Measurements from ENCODE around the gene GPR35.
A peak's percentile ranks its signal among the peaks of the same experiment; 100 is the strongest.

GPR35 gene

GRCh38 chr2:240624950-240625621 lies at the start of gene GPR35:
TSS of gene GPR35 (plus strand) at chr2:240625480. CDS start at chr2:240629953, 4,473 bp downstream.
- H3K4me3 ChIP-seq (ENCODE audit: low read length), result no peak within 1 kb of the TSS
- peak; percentile 69 for DNase-seq (ENCODE audit: low read depth)
- peaks cover 27% of the 10 kb centered on the region for H3K27me3 ChIP-seq (replicated peaks; ENCODE audit: control insufficient read depth, insufficient read depth, low read length)
- H3K4me1 ChIP-seq (ENCODE audit: control insufficient read depth, insufficient read depth, low read length), result no peaks in the 10 kb centered on the region
- H3K9ac ChIP-seq (ENCODE audit: low read length), result no peak within 1 kb of the TSS
- no peaks in the 10 kb centered on the region for H3K36me3 ChIP-seq (ENCODE audit: control insufficient read depth, insufficient read depth, low read length, severe bottlenecking)
- no peaks in the 10 kb centered on the region for H3K9me3 ChIP-seq (ENCODE audit: control insufficient read depth, low read length)

GRCh38 chr2:240576036-240576435 lies 49.2 kb upstream of the GPR35 start:
- H3K36me3 ChIP-seq (ENCODE audit: control insufficient read depth, insufficient read depth, low read length, severe bottlenecking), result peaks cover 36% of the 10 kb centered on the region
- H3K4me1 ChIP-seq (ENCODE audit: control insufficient read depth, insufficient read depth, low read length), result peaks cover 31% of the 10 kb centered on the region
- no peaks in the 10 kb centered on the region for H3K9me3 ChIP-seq (ENCODE audit: control insufficient read depth, low read length)
- H3K9ac ChIP-seq (ENCODE audit: low read length), result no peak overlapping the region
- no peaks in the 10 kb centered on the region for H3K27me3 ChIP-seq (replicated peaks; ENCODE audit: control insufficient read depth, insufficient read depth, low read length)
- DNase-seq (ENCODE audit: low read depth), result no peak
- H3K4me3 ChIP-seq (ENCODE audit: low read length), result no peak overlapping the region

GRCh38 chr2:240576436-240577205 lies 48.7 kb upstream of the GPR35 start:
- H3K4me1 ChIP-seq (ENCODE audit: control insufficient read depth, insufficient read depth, low read length), result peaks cover 31% of the 10 kb centered on the region
- DNase-seq (ENCODE audit: low read depth), result no peak
- H3K36me3 ChIP-seq (ENCODE audit: control insufficient read depth, insufficient read depth, low read length, severe bottlenecking), result peaks cover 39% of the 10 kb centered on the region
- no peaks in the 10 kb centered on the region for H3K9me3 ChIP-seq (ENCODE audit: control insufficient read depth, low read length)
- H3K9ac ChIP-seq (ENCODE audit: low read length), result no peak overlapping the region
- H3K27me3 ChIP-seq (replicated peaks; ENCODE audit: control insufficient read depth, insufficient read depth, low read length), result no peaks in the 10 kb centered on the region
- H3K4me3 ChIP-seq (ENCODE audit: low read length), result no peak overlapping the region

GRCh38 chr2:240577281-240578109 lies 47.8 kb upstream of the GPR35 start:
- Histone ChIP-seq H3K9me3 (ENCODE audit: control insufficient read depth, low read length) (no peaks in the 10 kb centered on the region), H3K36me3 (ENCODE audit: control insufficient read depth, insufficient read depth, low read length, severe bottlenecking) (peaks cover 39% of the 10 kb centered on the region), H3K4me3 (ENCODE audit: low read length) (no peak overlapping the region), H3K27me3 (replicated peaks; ENCODE audit: control insufficient read depth, insufficient read depth, low read length) (no peaks in the 10 kb centered on the region), H3K9ac (ENCODE audit: low read length) (peak overlapping the region; percentile 46), H3K4me1 (ENCODE audit: control insufficient read depth, insufficient read depth, low read length) (peaks cover 31% of the 10 kb centered on the region)
- DNase-seq (ENCODE audit: low read depth), result no peak

GRCh38 chr2:240578110-240578450 lies 47.2 kb upstream of the GPR35 start:
- H3K9ac ChIP-seq (ENCODE audit: low read length), result peak overlapping the region; percentile 46
- DNase-seq (ENCODE audit: low read depth), result no peak
- H3K9me3 ChIP-seq (ENCODE audit: control insufficient read depth, low read length), result no peaks in the 10 kb centered on the region
- H3K4me3 ChIP-seq (ENCODE audit: low read length), result no peak overlapping the region
- peaks cover 39% of the 10 kb centered on the region for H3K36me3 ChIP-seq (ENCODE audit: control insufficient read depth, insufficient read depth, low read length, severe bottlenecking)
- H3K27me3 ChIP-seq (replicated peaks; ENCODE audit: control insufficient read depth, insufficient read depth, low read length), result no peaks in the 10 kb centered on the region
- H3K4me1 ChIP-seq (ENCODE audit: control insufficient read depth, insufficient read depth, low read length), result peaks cover 31% of the 10 kb centered on the region

GRCh38 chr2:240578488-240578887 lies 46.8 kb upstream of the GPR35 start:
- H3K27me3 ChIP-seq (replicated peaks; ENCODE audit: control insufficient read depth, insufficient read depth, low read length), result no peaks in the 10 kb centered on the region
- DNase-seq (ENCODE audit: low read depth), result no peak

GRCh38 chr2:240579071-240579762 lies 46.1 kb upstream of the GPR35 start:
- H3K9ac ChIP-seq (ENCODE audit: low read length), result peak overlapping the region; percentile 75
- peaks cover 31% of the 10 kb centered on the region for H3K4me1 ChIP-seq (ENCODE audit: control insufficient read depth, insufficient read depth, low read length)

More at GRCh38 chr2:240578488-240578887, 46.8 kb upstream of the GPR35 start:
- no peak overlapping the region for H3K4me3 ChIP-seq (ENCODE audit: low read length)
- H3K9me3 ChIP-seq (ENCODE audit: control insufficient read depth, low read length), result no peaks in the 10 kb centered on the region
- peaks cover 31% of the 10 kb centered on the region for H3K4me1 ChIP-seq (ENCODE audit: control insufficient read depth, insufficient read depth, low read length)
- peak overlapping the region; percentile 46 for H3K9ac ChIP-seq (ENCODE audit: low read length)
- H3K36me3 ChIP-seq (ENCODE audit: control insufficient read depth, insufficient read depth, low read length, severe bottlenecking), result peaks cover 39% of the 10 kb centered on the region

GRCh38 chr2:240579771-240580614 lies 45.3 kb upstream of the GPR35 start:
- H3K27me3 ChIP-seq (replicated peaks; ENCODE audit: control insufficient read depth, insufficient read depth, low read length), result no peaks in the 10 kb centered on the region
- no peaks in the 10 kb centered on the region for H3K9me3 ChIP-seq (ENCODE audit: control insufficient read depth, low read length)
- peak overlapping the region; percentile 65 for H3K4me3 ChIP-seq (ENCODE audit: low read length)
- H3K36me3 ChIP-seq (ENCODE audit: control insufficient read depth, insufficient read depth, low read length, severe bottlenecking), result peaks cover 33% of the 10 kb centered on the region
- no peak for DNase-seq (ENCODE audit: low read depth)
- H3K9ac ChIP-seq (ENCODE audit: low read length), result peak overlapping the region; percentile 75
- peaks cover 37% of the 10 kb centered on the region for H3K4me1 ChIP-seq (ENCODE audit: control insufficient read depth, insufficient read depth, low read length)

More at GRCh38 chr2:240579071-240579762, 46.1 kb upstream of the GPR35 start:
- Histone ChIP-seq H3K27me3 (replicated peaks; ENCODE audit: control insufficient read depth, insufficient read depth, low read length) (no peaks in the 10 kb centered on the region), H3K4me3 (ENCODE audit: low read length) (no peak overlapping the region), H3K36me3 (ENCODE audit: control insufficient read depth, insufficient read depth, low read length, severe bottlenecking) (peaks cover 39% of the 10 kb centered on the region), H3K9me3 (ENCODE audit: control insufficient read depth, low read length) (no peaks in the 10 kb centered on the region)
- no peak for DNase-seq (ENCODE audit: low read depth)

- Histone ChIP-seq H3K36me3 (ENCODE audit: control insufficient read depth, insufficient read depth, low read length, severe bottlenecking) (peaks cover 23% of the 10 kb centered on the region), H3K9ac (ENCODE audit: low read length) (no peak overlapping the region), H3K4me1 (ENCODE audit: control insufficient read depth, insufficient read depth, low read length) (peaks cover 45% of the 10 kb centered on the region), H3K4me3 (ENCODE audit: low read length) (no peak overlapping the region), H3K9me3 (ENCODE audit: control insufficient read depth, low read length) (no peaks in the 10 kb centered on the region), H3K27me3 (replicated peaks; ENCODE audit: control insufficient read depth, insufficient read depth, low read length) (no peaks in the 10 kb centered on the region)
- no peak for DNase-seq (ENCODE audit: low read depth)
Measured at GRCh38 chr2:240581811-240582210, 43.5 kb upstream of the GPR35 start.

GRCh38 chr2:240582781-240583180 lies 42.5 kb upstream of the GPR35 start:
- H3K36me3 ChIP-seq (ENCODE audit: control insufficient read depth, insufficient read depth, low read length, severe bottlenecking), result peaks cover 13% of the 10 kb centered on the region
- H3K9ac ChIP-seq (ENCODE audit: low read length), result no peak overlapping the region
- DNase-seq (ENCODE audit: low read depth), result no peak
- no peak overlapping the region for H3K4me3 ChIP-seq (ENCODE audit: low read length)
- H3K4me1 ChIP-seq (ENCODE audit: control insufficient read depth, insufficient read depth, low read length), result peaks cover 51% of the 10 kb centered on the region
- H3K9me3 ChIP-seq (ENCODE audit: control insufficient read depth, low read length), result no peaks in the 10 kb centered on the region
- H3K27me3 ChIP-seq (replicated peaks; ENCODE audit: control insufficient read depth, insufficient read depth, low read length), result no peaks in the 10 kb centered on the region

Data from adipocyte (in vitro differentiated cells).